IMR-90 (cell line): ENCODE measurements around the gene PTPRH.

Source experiments
- BHLHE40 ChIP-seq: fragments of 150-350 bp; IDR thresholded peaks from 2 replicates; pipeline ENCODE4 v1.6.1; 2016; ENCODE audit warnings: mild to moderate bottlenecking, low read depth, low read length
- CHD1 ChIP-seq: IDR thresholded peaks from 2 replicates; pipeline ENCODE4 v1.6.1; 2012; ENCODE audit warnings: low read depth, low read length, improper control_type of control experiment
- MAZ ChIP-seq: IDR thresholded peaks from 2 replicates; pipeline ENCODE4 v1.6.1; 2012; ENCODE audit warnings: low read depth, mild to moderate bottlenecking, low read length, improper control_type of control experiment, moderate library complexity, borderline replicate concordance
- MXI1 ChIP-seq: IDR thresholded peaks from 2 replicates; pipeline ENCODE4 v1.6.1; 2012; ENCODE audit warnings: low read depth, mild to moderate bottlenecking, low read length, moderate library complexity, borderline replicate concordance
- POLR2A ChIP-seq: IDR thresholded peaks from 2 replicates; pipeline ENCODE4 v1.6.1; 2012; ENCODE audit warnings: mild to moderate bottlenecking, low read depth, low read length
- RAD21 ChIP-seq: IDR thresholded peaks from 2 replicates; pipeline ENCODE4 v1.6.1; 2012; ENCODE audit warnings: low read length, improper control_type of control experiment
- TF ChIP-seq, protein P1 (sequence below): conservative IDR thresholded peaks from 2 replicates; pipeline ENCODE4 v1.5.1; 2012; ENCODE audit warnings: mild to moderate bottlenecking, low read depth, low read length, improper control_type of control experiment
- TF ChIP-seq, protein P2 (sequence below): fragments of 150-350 bp; IDR thresholded peaks from 2 replicates; pipeline ENCODE4 v1.6.1; 2017; ENCODE audit warnings: mild to moderate bottlenecking, antibody characterized with exemption, low read length, low read depth

DNA sequence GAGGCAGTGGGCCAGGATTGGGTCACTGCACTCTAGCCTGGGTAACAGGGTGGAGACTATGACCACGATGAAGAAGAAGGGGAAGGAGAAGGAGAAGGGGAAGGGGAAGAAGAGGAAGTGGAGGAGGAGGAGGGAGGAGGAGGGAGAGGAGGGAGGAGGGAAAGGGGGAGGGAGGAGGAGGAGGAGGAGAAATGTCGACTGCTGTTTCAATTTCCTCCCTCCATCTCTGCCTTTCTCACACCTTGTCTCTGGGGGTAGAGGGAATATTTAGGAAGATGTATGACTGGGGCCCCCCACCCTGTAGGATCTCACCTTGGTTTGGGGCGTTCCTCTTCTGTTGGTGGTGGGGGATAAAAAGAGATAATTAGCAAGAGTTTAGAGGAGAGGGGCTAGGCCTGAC lies 64.1 kb downstream of the PTPRH start:
- TF ChIP-seq BHLHE40 (no peak), POLR2A (no peak), MAZ (no peak), MXI1 (no peak), CHD1 (no peak), RAD21 (no peak)
- TF ChIP-seq, protein P1, sequence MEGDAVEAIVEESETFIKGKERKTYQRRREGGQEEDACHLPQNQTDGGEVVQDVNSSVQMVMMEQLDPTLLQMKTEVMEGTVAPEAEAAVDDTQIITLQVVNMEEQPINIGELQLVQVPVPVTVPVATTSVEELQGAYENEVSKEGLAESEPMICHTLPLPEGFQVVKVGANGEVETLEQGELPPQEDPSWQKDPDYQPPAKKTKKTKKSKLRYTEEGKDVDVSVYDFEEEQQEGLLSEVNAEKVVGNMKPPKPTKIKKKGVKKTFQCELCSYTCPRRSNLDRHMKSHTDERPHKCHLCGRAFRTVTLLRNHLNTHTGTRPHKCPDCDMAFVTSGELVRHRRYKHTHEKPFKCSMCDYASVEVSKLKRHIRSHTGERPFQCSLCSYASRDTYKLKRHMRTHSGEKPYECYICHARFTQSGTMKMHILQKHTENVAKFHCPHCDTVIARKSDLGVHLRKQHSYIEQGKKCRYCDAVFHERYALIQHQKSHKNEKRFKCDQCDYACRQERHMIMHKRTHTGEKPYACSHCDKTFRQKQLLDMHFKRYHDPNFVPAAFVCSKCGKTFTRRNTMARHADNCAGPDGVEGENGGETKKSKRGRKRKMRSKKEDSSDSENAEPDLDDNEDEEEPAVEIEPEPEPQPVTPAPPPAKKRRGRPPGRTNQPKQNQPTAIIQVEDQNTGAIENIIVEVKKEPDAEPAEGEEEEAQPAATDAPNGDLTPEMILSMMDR, result no peak
- TF ChIP-seq, protein P2, sequence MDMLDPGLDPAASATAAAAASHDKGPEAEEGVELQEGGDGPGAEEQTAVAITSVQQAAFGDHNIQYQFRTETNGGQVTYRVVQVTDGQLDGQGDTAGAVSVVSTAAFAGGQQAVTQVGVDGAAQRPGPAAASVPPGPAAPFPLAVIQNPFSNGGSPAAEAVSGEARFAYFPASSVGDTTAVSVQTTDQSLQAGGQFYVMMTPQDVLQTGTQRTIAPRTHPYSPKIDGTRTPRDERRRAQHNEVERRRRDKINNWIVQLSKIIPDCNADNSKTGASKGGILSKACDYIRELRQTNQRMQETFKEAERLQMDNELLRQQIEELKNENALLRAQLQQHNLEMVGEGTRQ, result no peak
